ENCODE results near the gene NAALADL2.
"Not testable (repeated sequence)": the region's sequence is repeated elsewhere in the genome, so short reads cannot be mapped to it uniquely, and the experiment has no call there.

Gene NAALADL2

DNA sequence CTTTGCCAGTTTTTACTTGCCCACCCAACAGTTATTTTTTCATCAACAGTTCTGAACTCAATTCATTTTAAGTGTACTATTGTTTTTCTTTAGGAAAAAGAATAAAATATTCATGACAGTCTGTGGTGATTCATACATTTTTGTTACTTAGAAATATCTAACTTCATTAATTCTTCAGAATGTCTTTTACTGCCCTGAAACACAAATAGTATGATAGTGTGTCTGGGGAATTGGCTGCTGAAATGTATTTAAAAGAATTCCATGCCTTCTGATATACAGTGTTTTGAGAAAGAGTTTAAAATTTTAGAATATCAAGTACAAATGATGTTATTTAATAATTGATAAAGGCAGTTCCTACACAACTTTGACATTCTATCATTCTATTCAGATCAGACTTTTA is 854.1 kb downstream of the NAALADL2 start:
- no peak for DNase-seq

DNA sequence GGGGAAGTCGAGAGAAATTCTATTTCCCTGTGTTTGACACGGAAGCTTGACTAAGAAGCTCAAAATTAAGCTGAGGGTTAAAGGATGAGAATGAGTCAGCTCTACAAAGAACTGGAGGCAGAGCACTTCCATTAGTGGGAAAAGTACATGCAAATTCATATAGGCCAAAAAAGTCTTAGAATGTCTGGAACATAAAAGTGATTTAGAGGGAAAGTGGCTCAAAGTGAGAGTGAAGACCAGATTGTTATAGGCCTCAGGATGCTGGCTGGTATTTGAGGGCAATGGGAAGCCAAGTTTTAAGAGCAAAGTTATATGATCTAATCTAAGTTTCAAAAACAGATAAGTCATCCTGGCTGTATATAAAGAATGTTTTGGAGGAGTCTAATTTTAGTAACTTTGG is 857.3 kb downstream of the NAALADL2 start:
- DNase-seq = no peak

DNA sequence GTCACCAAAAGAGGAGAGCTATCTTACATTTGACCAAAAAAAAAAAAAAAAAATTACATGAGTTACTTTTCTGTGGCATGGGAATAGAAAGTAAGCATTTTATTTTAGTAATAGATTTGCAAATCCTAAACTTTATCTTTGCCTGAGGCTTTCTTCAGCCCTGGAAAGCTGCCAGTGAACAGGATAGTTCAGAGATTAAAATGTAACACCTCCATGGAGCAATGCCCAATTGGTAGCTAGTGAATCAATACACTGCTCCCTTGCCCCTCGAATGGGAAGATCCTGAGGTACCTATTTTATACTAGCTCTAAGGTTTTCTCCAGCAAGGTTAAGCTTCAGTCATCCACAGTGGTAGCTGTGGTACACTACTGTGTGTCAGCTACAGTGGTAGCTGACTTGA is 867.1 kb downstream of the NAALADL2 start:
- DNase-seq = no peak

DNA sequence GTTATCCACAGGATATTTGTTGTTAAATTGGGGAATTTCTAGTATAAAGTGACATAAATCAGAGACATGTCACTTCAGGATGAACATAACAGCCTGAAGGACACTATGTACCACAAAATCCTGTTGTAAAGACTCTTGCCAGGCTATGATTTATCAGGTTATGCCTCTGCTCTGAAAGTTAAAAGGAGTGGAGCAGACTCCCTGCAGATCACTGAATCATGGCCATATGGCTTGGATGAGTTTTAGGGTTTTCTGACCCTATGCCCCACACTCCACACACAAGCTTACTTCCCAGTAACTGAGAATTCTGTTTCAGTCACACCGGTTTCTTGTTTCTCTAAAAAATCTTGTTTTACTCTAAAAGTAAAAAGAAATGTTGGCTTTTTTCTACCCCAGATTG is 869.4 kb downstream of the NAALADL2 start:
- no peak for DNase-seq

DNA sequence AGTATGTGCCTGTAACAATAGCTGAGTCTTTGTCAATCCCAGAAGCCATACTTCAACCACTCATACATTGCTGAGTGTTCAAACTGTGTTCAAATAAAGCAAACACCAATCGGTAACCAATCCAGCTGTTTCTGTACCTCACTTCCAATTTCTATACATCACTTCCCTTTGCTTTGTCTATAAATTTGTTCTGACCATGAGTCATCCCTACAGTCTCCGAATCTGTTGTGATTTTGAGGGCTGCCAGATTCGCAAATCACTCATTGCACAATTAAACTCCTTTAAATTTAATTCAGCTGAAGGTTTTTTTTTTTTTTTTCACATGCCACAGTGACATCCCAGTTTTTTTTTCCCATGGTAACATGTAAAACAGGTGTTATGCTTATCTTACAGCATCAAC is 870.3 kb downstream of the NAALADL2 start:
- DNase-seq = no peak

DNA sequence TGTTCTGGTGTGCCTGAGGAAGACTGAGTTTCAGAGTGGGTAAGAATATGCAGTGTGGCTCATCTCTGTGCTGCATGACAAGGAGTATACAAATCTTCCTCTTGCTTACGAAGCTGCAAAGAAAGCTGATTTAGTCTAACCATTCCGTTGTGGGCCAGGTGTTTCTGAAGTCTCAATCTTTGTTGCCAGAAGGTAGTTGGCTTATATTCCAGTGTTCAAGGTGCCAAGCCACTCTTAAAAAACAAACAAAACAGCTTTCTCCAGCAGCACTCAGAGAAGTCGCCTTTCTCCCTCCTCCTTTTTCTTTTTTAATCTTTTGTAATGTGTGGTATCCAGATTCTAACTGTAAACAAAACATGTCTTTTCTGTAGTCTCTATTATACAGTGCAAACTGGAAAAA is 872.4 kb downstream of the NAALADL2 start:
- no peak for DNase-seq

DNA sequence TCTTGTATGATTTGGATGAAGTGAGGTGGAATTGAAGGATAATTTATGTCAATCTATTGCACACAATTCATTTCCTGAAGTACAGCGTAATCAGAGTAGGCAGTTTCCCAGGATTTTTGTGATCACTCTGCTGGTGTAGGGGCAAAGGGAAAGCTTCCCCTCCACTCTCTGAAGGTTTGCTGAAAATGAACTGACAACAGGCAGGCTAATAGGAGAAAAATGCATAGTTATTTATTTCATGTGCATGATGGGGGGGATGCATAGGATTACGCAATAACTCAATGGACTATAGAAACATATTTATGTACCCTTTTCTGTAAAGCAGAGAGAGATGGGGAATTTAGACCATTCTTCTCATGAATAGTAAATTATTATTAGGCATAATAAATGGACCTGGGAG is 872.9 kb downstream of the NAALADL2 start:
- DNase-seq = peak in 1 of 3 experiments; percentile 28

DNA sequence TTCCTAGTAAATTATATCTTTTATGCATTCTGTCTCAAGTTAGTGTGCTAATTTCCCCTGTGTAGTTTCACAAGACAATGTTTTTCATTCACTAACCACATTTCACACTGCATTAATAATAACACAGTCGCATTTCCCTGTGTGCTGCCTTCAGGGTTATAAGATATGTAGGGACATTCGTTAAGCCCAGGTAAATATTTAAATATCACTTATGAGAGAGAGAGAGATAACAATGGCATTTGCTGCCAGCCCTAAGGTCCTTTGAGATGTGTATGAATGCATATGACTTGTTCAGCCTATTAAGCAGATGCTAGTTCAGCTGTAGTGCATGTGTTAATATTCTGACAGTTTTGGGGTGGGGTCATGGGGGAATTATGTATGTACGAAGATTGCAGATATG is 876.7 kb downstream of the NAALADL2 start:
- peak in 1 of 3 experiments; percentile 28 for DNase-seq

DNA sequence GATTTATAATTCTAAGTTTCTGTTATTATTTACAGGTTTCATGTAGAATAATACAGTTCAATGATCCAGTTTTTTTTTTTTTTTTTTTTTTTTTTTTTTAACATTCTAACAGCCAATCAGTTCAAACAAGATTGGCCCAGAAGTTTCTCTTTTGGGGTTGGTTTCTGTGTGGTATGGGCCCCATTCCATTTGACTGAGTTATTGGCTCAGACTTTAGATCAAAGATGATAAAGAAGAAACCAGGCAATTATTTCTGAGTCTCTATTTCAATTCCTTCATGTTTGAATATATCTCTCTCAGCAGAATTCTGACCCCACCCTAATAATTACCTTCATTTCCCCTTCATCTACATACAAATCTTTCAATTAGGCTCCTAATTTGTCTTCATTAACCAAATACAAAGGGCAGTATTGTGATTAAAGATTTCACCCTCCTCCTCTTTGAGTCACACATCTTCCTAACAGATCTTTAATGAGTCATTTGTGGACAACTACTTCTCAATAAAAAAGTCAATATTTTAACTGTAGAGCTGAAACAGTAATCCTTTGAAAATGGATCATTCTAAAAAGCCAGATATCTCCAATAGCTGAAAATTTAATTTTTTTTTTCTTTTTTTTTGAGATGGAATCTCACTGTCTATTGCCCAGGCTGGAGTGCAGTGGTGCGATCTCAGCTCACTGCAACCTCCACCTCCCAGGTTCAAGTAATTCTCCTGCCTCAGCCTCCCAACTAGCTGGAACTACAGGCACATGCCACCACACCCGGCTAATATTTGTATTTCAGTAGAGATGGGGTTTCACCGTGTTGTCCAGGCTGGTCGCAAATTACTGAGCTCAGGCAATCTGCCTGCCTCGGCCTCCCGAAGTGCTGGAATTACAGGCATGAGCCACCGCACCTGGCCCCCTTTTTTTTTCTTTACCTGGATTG is 878.8 kb downstream of the NAALADL2 start:
- DNase-seq = no peak

DNA sequence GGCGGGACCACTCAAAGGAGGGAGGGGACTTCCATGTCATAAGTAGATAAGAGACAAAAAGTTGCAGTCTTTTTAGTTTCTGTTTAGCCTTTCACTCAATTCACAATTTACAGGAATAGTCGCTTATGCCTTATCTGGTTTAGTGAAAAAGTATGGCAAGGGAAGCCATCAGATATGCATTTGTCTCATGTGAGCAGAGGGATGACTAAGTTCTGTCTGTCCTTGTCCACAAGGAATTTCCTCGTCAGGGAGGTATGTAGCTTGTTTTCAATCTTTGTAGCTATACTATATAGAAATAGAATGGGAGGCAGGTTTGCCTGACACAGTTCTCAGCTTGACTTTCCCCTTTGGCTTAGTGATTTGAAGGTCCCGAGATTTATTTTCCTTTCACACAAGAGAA is 882.8 kb downstream of the NAALADL2 start:
- DNase-seq = no peak

DNA sequence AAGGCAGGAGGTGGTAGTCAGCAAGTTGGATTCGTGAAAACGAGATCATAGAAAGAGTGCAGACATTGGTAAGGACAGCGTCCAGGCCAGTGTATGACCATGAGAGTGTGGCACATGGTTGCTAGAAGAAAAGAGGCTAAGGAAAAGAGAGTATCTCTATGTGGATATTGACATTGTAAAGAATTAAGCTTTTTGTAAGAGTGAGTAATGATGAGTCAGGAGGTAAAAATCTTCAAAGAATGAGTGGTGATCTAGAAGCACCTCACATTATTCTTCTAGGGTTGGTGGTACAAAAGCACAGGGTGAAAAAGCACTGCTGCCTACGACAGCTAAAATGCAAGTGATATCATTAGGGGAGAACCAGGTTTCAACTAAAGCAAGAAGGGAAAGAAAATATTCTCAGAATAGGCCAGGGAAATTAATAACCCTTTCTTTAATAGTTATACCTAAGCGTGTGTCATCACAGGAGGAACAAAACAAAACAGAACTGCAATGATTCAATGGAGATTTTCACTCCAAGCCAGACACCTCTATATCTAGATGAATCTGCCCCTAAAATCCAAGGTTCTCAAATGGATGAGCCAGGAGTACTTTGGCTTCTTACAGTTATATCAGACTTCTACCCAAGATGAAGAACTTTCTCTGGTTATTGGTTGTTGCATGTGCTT is 884.7 kb downstream of the NAALADL2 start:
- no peak for DNase-seq

DNA sequence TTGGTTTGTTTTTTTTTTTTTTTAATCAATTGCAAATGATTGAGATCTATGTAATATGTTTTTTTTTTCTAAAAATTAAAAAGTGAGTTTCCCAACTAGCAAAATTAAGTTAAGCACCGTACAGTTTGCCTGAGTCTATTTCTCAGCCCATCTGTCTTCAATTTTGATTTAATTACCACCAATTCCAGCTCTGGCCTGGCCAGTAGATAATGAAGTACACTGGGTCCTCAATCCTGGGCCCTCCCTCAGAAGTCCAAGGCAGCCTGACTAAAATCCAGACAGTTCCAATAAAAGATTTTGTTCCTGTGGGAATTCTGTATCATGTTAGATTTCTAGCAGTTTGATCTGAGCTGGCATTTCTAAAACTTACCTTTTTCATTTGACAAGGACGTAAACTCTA is 887.2 kb downstream of the NAALADL2 start:
- DNase-seq = no peak

DNA sequence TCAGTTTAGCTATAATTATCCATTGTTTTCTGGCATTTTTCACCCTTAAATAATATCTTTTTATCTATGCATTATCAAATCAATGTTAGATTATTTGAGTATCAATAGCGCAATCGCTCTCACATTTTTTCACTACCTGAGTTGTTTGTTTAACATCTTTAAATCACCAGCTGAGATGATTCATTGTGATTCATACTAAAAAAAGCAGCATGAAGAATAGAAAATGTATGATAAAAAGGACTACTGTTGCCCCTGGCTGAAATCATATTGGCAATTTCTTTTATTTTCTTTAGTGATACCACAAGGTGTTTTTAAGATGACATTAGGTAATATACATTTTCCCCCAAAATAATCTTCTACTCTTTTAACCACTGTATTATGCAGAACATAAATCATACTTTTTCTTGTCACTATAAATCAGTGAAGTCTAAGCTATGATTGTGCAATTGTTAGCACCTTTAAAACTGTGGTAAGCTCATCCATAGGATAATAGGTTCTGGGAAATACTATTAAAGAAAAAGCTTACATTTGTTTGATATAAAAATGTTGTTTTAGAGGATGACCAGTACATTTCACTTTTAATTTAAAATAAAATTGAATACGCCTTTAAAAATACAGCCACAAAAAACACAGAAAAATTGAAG is 889.1 kb downstream of the NAALADL2 start:
- peak in 1 of 3 experiments; percentile 53 for DNase-seq

DNA sequence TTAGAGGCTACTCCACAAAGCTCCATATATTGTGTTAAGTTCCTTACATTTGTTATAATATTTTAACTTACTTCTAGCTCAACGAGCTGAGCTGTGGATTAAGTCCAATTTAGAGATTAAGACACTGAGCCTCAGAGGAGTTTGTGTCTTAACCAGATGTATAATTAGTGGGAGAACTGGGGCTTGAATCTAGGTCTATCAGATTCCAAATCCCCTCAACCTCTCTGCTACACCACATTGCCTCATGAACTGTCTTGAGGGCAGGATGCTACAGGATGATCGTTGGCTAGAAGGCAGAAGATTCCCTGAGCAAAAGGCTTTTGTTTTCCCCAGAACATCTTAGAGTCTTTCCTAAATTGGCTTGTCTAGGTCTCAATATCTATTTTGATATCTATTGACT is 890.8 kb downstream of the NAALADL2 start:
- no peak for DNase-seq

DNA sequence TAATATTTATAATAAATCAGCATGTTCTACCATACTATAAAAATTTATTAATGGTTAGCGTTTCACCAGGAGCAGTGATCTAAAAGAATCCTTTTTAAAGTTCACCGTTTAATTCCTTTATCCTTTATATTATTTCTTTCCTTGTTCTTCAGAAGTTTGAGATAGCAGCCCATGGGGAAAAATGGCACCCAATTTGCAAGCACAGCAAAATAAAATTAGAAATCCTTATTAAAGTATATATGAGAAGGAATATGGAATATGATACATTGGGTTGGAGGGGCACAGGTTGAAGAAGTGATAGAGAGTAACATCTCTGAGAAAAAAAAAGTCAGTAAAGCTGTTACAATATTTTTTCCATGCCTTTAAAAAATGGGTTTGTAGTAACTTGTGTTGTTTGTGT is 892.0 kb downstream of the NAALADL2 start:
- no peak for DNase-seq

DNA sequence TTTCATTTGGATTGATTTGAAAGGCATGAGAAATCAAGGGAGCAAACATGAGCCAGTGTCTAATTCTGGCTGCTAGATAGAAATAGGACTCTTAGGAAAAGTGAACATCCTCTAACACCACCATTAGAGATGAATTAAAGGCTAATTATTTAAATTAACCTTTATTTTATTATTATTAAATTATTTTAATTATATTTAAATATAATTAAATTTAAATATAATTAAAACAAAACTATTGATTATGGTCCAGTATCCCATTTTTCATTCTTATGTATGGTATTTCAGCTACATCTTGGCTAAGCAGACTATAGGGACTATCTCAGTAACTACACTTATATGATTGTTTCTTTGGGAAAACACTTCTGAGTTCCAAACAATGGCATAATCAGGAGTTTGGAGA is 904.8 kb downstream of the NAALADL2 start:
- DNase-seq = no peak

DNA sequence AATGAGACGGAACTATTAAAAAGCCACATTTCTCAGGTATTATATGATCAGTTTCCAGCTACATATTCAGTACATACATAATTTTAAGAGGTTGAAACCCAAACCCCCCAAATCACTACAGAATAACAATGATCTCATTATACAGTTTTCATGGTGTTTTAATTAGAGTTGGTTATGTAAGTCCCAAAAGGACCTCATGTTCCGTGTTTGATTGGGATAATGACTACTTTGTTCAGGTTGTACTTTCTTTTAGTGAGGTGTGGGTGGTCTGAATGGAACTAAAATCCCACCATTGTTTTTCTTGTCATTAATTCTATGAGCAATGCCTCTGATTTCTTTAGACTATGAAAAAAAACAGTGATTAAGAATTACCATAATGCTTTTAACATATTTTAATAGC is 905.6 kb downstream of the NAALADL2 start:
- no peak for DNase-seq

DNA sequence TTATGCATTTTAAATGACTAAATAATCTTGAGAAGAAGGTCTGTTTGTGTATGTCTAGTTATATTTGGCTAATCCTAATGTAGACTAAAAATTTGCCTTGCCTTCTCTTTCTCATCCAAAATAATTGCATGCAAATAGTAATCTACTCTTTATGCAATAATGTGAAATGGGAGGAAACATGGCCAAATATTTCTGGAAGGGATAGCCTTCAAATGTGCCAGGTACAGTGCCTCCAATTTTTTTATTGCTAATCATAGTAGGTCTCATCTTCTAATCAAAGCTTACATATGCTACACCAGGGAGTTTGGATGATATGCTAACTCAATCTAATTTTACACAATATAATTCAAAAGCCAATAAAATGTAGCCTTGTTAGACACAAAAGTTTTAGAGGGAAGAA is 911.3 kb downstream of the NAALADL2 start:
- DNase-seq = no peak

DNA sequence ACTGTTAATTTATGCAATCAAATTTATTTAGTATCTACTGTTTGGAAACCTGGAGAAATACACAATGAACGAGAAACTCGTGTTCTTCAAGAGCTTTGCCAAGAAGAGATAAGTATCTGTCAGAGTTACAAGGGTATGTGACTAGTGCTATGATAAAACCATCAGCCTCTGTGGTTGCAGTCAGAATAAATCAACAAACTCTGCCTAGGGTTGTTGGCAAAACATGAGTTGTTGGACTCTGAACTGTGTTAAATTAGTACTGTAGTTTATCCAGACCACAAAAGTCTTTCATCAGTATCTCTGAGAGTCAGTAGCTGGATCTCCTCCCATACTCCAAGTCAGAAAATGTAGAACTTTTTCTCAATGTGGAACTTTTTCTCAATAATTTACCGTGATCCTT is 918.4 kb downstream of the NAALADL2 start:
- no peak for DNase-seq

DNA sequence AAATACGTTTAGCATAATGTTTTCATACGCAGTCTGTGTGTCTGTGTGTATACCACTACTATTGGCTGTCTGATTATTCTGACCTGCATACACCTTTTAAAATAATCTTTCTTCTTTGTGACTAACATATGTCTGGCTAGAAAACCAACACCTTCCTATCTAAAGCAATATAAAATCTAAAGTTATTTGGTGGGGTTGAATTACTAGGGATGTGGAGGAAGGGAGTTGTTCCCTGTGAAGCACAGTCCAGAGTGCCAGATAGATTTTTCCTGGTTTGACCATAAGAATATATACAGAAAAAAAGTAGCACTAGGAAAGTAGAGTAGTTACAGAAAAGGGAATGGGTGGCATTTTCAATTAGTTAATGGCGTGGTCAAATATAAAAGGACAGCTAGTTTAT is 918.8 kb downstream of the NAALADL2 start:
- DNase-seq = no peak

DNA sequence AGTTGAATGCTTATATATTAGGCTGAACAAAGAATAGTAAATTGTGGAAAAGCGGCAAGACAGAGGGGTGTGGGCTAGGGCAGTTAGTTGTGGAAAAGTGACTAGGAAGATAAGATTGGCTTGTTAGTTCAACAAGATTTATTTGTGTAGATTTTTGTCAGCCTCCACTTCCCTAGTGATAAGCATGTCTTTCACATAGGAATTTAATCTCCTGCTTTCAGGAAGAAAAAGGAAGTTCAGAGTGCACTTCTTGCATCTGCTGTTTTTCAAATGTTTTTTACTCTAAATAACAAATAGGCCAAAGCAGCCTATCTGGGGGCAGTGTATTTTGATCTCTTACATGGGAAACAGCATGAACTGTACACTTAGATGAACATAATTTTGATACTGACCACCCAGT is 919.9 kb downstream of the NAALADL2 start:
- DNase-seq = no peak

DNA sequence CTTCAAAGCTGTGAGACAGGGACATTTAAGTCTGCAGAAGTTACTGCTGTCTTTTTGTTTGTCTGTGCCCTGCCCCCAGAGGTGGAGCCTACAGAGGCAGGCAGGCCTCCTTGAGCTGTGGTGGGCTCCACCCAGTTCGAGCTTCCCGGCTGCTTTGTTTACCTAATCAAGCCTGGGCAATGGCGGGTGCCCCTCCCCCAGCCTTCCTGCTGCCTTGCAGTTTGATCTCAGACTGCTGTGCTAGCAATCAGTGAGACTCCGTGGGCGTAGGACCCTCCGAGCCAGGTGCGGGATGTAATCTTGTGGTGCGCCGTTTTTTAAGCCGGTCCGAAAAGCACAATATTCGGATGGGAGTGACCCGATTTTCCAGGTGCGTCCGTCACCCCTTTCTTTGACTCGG is 928.0 kb downstream of the NAALADL2 start:
- not testable (repeated sequence) for DNase-seq

DNA sequence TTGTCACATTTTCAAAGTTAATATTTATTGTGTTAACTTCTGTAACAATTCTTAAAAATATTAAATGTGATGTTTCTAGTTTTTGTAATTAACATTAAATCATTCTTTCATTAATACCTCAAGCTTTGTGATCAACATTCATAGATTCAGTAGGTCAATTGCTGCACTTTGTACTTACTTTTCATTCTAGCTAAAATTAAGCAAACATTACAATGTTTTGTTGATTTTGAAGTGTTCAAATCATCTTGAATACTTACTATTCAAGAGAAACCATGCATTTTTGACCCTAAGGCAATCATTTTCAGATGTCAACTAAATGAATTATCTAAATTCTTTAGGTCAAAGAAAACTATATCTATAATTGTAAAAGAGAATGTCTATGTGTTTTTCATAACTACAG is 933.1 kb downstream of the NAALADL2 start:
- DNase-seq = no peak

DNA sequence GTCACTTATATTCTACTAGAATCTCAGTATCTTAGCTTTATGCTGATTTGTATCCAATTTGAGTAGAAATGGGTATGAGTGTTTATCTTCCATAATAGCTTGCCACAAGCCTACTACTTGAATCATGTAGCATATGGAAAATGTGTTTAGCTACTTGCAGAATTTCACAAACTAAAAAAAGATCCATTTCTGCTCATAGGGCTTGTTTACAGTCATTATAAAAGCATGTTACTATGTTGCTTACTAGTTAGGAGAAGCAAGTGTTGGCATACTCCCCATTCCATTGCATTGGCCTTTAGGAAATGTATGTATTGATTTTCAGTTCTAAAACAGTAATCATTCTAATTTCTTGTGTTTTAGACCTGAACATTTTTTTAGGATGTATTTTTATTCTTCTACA is 939.2 kb downstream of the NAALADL2 start:
- DNase-seq = no peak

Data from NCI-H1417 (cell line).